Retina (tissue), 1 donor: Measurements from ENCODE around the gene SPDYC.

Source experiments
- DNase-seq: peaks from one replicate; pipeline ENCODE4 v3.0.0-alpha.2; 2016

SPDYC gene

DNA sequence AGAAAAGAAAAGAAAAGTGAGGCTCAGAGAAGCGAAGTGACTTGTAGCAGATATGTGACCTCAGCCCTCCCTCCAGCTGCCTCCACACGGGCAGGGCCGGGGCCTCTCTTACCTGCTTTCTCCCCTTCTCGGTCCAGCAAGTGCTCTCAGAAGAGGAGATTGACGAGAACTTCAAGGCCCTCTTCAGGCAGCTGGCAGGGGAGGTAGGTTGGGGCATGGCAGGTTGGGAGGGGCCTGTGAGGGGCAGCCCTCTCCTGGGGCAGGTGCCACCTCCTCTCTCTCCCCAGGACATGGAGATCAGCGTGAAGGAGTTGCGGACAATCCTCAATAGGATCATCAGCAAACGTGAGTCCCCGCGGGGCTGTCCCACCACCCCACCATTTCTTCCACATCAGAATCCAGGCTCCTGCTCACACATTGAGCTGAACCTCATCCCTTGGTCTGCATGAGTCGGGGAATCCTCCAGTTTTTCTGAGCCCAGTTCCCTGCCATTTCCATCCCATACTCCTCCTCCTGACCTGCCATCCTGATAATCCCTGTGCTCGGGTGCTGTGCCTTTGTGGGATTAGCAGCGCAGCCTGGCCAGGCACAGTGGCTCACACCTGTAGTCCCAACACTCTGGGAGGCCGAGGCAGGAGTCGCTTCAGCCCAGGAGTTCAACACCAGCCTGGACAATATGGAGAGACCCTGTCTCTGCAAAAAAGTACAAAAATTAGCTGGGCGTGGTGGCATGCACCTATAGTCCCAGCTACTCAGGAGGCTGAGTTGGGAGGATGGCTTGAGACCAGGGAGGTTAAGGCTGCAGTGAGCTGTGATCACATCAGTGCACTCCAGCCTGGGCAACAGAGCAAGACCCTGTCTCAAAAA is 38.1 kb downstream of the SPDYC start:
- no peak for DNase-seq

DNA sequence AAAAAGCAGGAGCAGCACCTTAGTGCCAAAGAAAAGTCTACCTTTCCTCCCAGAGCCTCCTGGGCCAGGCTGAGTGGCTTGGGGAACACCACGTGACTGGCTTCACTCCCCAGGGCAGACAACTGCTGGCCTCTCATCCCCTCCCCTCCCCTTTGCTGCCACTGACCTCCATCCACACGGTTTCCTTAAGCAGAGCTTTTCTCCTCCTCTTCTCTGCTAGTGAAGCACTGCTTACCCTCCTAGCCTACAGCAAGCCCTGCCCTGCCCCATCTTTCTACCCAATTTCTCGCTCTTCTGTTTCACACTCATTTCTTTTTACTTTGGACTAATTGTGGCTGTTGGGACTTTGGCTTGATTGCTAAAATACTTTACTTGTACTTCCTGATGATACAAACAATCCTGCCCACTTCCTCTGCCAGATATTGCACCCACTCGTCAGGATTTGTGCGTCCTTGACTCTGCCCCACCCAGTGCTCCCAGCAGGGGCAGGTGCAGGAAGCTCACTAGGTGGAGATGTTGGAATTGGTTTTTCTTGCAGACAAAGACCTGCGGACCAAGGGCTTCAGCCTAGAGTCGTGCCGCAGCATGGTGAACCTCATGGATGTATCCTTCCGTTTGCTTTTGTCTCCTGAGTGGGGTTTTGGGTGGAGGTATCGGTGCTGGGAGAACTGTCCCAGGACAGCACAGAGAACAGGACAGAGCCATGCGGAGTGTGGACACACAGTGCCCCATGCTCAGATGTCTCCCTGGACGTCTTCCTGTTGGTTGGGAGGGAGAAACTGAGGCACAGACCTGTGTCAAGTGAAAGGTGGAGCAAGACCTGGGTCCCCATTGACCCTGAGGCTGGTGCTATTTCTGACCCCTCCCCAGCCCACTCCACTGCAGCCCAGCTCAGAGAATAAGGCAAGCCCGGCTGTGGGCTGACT is 39.0 kb downstream of the SPDYC start:
- DNase-seq, result no peak

DNA sequence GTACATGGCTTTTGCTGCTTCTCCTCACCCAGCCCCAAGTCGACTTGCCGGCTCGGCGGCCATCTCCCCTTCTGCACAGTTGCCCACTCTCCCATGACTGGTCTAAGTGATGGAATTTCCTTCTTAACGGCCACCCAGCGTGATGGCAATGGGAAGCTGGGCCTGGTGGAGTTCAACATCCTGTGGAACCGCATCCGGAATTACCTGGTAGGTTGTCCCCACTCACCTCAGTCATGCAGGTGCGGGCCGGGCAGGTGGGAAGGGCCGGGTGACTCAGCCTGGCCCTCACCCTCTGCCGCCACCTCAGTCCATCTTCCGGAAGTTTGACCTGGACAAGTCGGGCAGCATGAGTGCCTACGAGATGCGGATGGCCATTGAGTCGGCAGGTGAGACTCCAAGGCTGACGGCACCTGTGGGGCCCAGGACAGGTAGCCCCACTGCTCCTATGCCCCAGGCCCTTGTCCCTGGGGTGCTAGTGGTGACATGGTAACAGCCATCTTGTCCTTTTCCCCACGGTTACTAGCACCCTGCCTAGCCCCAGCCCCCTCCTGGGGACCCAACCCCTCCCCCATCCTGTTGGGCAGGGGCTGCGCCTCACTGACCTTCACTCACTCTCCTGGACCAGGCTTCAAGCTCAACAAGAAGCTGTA is 39.8 kb downstream of the SPDYC start:
- DNase-seq, result no peak

DNA sequence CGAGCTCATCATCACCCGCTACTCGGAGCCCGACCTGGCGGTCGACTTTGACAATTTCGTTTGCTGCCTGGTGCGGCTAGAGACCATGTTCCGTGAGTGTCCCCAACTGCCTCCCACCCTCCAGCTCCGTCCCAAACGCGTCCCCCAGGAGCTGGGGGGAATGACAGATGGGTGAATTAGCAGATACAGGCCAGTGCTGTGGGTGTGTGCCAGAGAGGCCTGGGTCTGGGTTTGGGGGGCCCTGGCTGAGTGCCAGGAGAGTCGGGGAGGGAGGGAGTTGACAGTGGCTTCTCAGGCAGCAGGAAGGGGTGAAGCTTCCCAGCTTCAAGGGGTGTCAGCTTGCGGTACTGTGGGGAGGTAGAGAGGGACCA is 40.3 kb downstream of the SPDYC start:
- no peak for DNase-seq

DNA sequence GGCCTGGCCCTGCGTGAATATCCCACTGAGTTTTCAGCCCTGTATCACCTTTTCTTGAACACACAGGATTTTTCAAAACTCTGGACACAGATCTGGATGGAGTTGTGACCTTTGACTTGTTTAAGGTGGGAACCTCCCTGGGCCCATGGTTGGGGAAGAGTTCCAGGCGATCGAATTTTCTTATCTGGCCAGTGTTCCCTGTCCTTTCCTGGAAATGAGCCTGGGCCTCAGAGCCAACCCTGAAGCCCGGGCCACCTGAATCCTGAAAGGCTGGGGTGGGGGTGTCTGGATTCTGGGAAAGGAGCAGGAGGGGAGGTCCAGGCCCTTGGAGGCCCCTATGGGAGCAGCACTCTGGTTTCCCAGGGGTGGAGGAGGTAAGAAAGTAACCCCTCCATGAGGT is 40.7 kb downstream of the SPDYC start:
- DNase-seq, result no peak

DNA sequence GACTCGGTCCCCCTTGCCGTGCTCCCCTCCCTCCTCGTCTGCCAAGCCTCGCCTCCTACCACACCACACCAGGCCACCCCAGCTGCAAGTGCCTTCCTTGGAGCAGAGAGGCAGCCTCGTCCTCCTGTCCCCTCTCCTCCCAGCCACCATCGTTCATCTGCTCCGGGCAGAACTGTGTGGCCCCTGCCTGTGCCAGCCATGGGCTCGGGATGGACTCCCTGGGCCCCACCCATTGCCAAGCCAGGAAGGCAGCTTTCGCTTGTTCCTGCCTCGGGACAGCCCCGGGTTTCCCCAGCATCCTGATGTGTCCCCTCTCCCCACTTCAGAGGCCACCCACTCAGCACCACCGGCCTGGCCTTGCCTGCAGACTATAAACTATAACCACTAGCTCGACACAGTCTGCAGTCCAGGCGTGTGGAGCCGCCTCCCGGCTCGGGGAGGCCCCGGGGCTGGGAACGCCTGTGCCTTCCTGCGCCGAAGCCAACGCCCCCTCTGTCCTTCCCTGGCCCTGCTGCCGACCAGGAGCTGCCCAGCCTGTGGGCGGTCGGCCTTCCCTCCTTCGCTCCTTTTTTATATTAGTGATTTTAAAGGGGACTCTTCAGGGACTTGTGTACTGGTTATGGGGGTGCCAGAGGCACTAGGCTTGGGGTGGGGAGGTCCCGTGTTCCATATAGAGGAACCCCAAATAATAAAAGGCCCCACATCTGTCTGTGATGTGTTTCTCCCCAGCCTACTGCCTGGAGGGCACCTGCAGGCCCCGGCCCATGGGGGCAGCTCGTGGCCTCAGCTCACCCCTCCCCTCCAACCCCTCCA is 41.5 kb downstream of the SPDYC start:
- no peak for DNase-seq

DNA sequence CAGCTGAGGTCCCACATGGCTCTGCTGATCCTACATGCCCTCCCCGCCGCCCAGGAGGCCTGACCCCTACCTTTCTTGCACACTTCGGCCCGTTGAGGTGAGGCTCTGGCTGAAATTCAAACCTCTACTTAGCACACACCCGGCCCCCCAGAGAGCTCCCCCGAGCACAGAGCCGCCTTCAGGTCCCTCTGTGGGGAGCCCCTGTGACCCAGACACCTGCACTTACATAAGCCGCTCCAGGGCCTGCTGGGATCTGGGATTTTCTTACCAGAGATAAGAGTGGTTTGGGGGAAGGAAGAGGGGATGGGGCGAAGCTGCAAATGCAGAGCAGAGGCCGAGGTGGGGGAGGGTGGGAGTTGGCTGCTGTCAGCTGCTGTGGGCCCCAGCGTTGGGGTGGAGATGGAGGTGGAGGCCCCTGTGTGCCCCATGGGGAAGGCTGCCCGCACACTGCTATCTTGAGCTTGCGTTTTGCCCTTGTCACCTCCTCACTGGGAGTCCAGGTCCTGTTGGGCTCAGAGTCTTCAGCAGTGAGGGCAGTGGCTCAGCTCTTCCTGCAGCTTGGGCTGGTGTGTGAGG is 42.3 kb downstream of the SPDYC start:
- no peak for DNase-seq

DNA sequence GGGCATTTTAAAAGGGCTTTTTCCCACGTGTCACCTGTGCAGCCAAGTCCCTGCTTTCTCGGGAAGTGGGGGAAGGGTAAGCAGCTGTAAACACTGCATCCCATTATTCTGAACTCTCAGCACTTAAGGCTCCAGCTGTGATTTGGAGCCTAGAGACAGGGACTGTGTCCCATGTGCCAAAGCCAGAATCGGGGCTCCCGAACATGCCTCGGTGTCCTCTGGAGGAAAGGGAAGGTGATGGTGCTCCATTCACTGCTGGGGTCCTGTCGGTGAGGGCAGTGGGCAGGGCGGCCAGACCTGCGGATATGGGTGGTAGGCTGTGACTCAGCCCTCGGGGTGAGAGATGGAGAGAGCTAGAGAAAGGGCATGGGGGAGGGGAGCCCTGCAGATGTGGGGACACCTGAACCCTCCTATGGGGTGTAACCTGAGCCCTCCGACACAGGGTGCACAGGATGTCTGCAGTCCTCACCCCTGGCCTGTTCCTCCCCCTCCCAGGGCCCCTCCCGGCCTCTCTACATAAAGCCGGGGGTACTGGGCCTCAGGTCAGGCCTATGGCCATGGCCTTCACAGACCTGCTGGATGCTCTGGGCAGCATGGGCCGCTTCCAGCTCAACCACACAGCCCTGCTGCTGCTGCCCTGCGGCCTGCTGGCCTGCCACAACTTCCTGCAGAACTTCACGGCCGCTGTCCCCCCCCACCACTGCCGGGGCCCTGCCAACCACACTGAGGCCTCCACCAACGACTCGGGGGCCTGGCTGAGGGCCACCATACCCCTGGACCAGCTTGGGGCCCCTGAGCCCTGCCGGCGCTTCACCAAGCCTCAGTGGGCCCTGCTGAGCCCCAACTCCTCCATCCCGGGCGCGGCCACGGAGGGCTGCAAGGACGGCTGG is 43.5 kb downstream of the SPDYC start:
- no peak for DNase-seq

DNA sequence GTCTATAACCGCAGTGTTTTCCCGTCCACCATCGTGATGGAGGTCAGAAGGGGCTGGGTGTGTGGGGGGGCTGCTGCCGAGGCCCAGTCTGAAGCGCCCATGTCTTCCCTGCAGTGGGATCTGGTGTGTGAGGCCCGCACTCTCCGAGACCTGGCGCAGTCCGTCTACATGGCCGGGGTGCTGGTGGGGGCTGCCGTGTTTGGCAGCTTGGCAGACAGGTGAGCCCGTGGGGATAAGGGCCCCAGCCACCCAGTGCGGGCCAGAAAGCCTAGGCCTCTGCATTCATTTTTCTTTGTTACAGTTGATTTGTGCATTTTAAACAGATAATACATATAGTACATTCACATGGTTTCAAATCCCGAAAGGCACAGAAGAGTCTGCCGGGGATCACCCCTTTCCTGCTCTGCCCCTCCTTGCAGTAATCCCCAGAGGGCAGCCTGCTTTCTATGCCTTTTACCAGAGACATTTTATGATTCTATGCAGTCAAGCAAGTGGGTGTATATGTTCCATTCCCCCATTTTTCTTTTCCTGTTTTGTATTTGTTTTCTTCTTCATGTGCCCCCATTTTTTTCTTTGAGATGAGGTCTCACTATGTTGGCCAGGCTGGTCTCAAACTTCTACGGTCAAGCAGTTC is 44.3 kb downstream of the SPDYC start:
- no peak for DNase-seq

DNA sequence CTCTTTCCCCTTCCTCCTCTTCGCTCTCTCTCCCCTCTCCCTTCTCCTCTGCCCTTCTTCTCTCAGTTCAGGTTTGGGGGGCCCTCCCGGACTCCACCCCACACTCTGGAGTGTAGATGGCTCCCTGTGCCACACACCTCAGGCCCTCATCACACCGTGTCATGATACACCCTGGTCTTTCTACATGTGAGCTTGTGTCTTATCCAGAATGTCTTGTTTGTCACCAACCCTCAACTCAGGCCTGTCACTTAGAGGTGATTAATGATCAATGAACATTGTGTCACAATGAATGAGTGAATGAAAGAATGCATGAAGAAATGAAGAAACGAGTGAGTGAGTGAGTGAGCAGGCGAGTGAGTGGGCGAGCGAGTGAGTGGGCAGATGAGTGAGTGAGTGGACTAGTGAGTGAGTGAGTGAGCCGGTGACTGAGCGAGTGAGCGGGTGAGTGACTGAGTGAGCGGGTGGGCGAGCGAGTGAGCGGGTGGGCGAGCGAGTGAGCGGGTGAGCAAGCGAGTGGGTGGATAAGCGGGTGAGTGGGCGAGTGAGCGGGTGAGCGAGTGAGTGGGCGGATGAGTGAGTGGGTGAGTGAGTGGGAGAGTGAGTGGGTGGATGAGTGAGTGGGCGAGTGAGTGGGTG is 45.5 kb downstream of the SPDYC start:
- DNase-seq, result no peak

DNA sequence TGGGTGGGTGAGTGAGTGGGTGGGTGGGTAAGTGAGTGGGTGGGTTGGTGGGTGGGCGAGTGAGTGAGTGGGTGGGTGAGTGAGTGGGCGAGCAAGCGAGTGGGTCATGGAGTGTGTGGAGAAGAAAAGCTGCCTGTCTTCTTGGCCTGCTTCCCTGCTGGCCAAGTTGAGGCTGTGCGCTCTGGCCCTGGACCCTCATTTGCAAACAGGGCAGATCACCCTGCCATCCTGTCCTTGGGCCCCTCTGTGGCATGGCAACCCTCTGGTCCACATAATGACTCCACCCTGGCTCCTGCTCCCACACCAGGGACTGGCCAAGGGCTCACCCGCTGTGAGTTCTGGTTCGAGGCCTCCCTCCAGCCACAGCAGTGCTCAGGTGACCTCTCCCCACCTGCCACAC is 46.8 kb downstream of the SPDYC start:
- no peak for DNase-seq

DNA sequence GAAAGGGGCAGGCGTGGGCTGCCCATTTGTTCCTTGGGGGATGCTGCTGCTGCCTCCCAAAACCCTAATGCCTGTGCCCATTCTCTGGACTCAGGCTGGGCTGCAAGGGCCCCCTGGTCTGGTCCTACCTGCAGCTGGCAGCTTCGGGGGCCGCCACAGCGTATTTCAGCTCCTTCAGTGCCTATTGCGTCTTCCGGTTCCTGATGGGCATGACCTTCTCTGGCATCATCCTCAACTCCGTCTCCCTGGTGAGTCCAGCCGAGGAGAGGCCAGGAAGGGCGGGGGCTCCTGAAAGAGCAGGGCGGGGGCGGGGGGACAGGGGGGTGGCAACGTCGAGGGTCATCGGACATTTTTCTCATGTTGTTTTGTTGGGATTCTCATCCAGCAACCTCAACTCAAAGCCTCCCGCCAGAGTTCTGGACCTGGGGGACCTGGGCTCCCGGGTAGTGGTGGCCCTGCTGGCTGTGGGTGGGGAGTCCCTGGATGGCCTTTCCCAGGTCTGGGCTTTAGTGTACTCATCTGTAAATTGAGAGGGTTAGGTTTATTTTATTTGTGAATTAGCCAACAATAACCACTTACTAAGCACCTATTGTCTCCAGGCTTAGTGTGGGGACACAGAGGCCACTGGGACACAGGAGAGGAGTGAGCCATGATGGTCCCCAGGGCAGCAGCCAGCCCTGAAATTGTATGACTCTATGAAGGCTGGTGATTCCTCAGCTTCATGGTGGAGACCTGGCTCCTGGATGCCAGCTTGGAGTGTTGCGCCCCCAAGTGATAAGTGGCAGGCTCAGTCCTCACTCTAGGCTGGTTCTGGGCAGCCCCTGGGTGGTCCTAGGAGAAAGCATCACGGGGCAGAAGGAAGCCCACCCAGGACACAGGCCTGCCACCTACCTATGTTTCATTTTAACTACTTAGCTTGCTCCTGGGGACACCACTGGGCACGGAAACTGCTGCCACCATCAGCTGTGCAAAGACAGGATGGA is 47.7 kb downstream of the SPDYC start:
- no peak for DNase-seq

DNA sequence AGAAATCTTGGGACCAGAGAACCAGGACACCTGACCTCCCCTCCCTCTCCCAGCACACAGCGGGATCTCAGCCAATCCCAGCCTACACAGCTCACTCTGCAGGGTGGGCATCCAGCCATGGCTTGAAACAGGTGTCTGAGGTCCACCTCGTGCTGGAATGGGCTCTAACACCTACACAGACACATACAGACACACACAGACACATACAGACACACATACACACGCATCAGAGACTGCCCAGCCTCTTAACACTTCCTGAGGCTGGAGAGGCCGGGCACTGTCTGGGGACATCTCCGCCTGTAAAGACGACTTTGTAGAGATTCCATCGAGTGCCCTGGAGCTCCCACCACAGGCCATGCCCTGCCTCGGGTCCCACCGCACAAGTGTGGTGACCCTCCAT is 48.4 kb downstream of the SPDYC start:
- no peak for DNase-seq

DNA sequence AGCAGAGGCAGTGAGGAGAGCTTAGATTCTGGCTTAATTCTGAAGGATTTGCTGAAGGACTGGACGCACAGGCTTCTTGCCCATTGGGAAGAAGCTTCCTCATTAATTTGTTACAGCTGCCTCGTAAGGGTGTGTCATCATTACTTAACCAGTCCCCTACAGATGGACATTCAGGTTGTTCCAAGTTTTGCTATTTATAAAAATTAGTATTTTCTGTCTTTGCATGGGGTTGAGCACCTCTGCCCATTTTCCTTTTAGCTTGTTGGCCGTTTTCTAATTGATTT is 49.8 kb downstream of the SPDYC start:
- no peak for DNase-seq

DNA sequence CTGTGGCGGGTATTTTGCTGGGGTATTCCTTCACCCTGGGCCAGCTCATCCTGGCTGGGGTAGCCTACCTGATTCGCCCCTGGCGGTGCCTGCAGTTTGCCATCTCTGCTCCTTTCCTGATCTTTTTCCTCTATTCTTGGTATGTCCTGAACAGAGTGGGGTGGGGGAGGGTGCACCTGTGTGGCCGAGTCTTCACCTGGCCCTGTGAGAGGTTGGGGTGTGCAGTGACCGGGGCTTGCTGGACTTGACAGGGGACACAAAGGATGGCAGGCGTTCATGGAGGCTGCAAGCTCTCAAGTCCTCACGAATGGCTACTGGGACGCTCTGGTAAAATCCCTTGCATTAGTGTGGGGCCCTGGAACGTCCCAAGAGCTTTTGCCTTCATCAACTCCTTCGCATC is 51.0 kb downstream of the SPDYC start:
- DNase-seq, result no peak
